IMR-90 (cell line): ENCODE data around the gene KCNA10. TPM values are rescaled to one million over a fixed set of nuclear protein-coding genes. Genes with fewer than 3 reads are reported as not detected.

Experiments
- ATAC-seq: fragments of 200-7000 bp; cut with Tn5 transposase; 2 replicates; pipeline ENCODE4 v1.9.1; 2020; ENCODE audit warnings: low read depth, mild to moderate bottlenecking, moderate library complexity
- BruUV-seq: library from RNA; stranded (reverse); fragments of 400-500 nt; replicated peaks from 2 replicates; lab custom pipeline; 2021; lab: Mats Ljungman, UMichigan
- CTCF ChIA-PET: fragments of 300-600 bp; formaldehyde crosslinking; extraction: SDS; loops from one replicate; lab custom pipeline; 2021; ENCODE audit warnings: antibody characterized with exemption; lab: Yijun Ruan, JAX
- POLR2A ChIA-PET: fragments of 300-600 bp; sonication (Branson Sonifier 250); formaldehyde crosslinking; loops from one replicate; lab custom pipeline; 2022; ENCODE audit warnings: antibody characterized with exemption; ENCODE audit not compliant: unreplicated experiment; lab: Charles Lee
- DNase-seq: peaks from one replicate; pipeline ENCODE4 v3.0.0; 2013
- H2AFZ ChIP-seq: replicated peaks from 2 replicates; pipeline ENCODE3; 2013; ENCODE audit warnings: low read length, mild to moderate bottlenecking; ENCODE audit not compliant: poor library complexity
- H2AK5ac ChIP-seq: 2 replicates; pipeline ENCODE4 v1.6.1; 2013; ENCODE audit warnings: low read depth, low read length, inconsistent platforms
- H2AK9ac ChIP-seq: replicated peaks from 2 replicates; pipeline ENCODE3; 2013; ENCODE audit warnings: mild to moderate bottlenecking, low read depth, low read length, moderate library complexity; ENCODE audit not compliant: poor library complexity
- H2BK120ac ChIP-seq: 2 replicates; pipeline ENCODE4 v1.6.1; 2013; ENCODE audit warnings: low read depth, low read length, inconsistent platforms
- H2BK15ac ChIP-seq: 3 replicates; pipeline ENCODE4 v1.6.1; 2013; ENCODE audit warnings: low read depth, low read length, inconsistent platforms
- H2BK20ac ChIP-seq: 2 replicates; pipeline ENCODE4 v1.6.1; 2013; ENCODE audit warnings: low read depth, mild to moderate bottlenecking, inconsistent platforms, low read length, moderate library complexity
- H2BK5ac ChIP-seq: 2 replicates; pipeline ENCODE4 v1.6.1; 2013; ENCODE audit warnings: mild to moderate bottlenecking, low read depth, low read length, inconsistent platforms; ENCODE audit not compliant: poor library complexity, severe bottlenecking
- H3K14ac ChIP-seq: replicated peaks from 2 replicates; pipeline ENCODE4 v1.6.1; 2013; ENCODE audit warnings: low read depth, low read length, inconsistent platforms
- H3K18ac ChIP-seq: 2 replicates; pipeline ENCODE4 v1.6.1; 2013; ENCODE audit warnings: low read depth, low read length, control low read depth
- H3K23ac ChIP-seq: 2 replicates; pipeline ENCODE4 v1.6.1; 2013; ENCODE audit warnings: low read depth, low read length, inconsistent platforms
- H3K27ac ChIP-seq: 2 replicates; pipeline ENCODE4 v1.5.1; 2013; ENCODE audit warnings: mild to moderate bottlenecking, control low read depth, low read length; ENCODE audit not compliant: insufficient read depth
- H3K27me3 ChIP-seq: 2 replicates; pipeline ENCODE4 v1.6.1; 2013; ENCODE audit warnings: low read length; ENCODE audit not compliant: control insufficient read depth, insufficient read depth
- H3K36me3 ChIP-seq: 2 replicates; pipeline ENCODE4 v1.6.1; 2013; ENCODE audit warnings: low read length, mixed read lengths; ENCODE audit not compliant: control insufficient read depth, insufficient read depth
- H3K4ac ChIP-seq: 2 replicates; pipeline ENCODE4 v1.6.1; 2013; ENCODE audit warnings: low read depth, low read length, inconsistent platforms
- H3K4me1 ChIP-seq: 2 replicates; pipeline ENCODE4 v1.6.1; 2013; ENCODE audit warnings: low read length, mixed read lengths; ENCODE audit not compliant: control insufficient read depth, insufficient read depth
- H3K4me2 ChIP-seq: 2 replicates; pipeline ENCODE4 v1.6.1; 2013; ENCODE audit warnings: low read depth, mild to moderate bottlenecking, control low read depth, low read length, moderate library complexity
- H3K4me3 ChIP-seq: 2 replicates; pipeline ENCODE4 v1.5.1; 2013; ENCODE audit warnings: low read depth, mild to moderate bottlenecking, control low read depth, low read length, moderate library complexity; ENCODE audit not compliant: insufficient read depth
- H3K56ac ChIP-seq: 2 replicates; pipeline ENCODE4 v1.6.1; 2013; ENCODE audit warnings: low read length, inconsistent platforms; ENCODE audit not compliant: insufficient read depth; ENCODE audit errors: extremely low read depth
- H3K79me1 ChIP-seq, 2 experiments: 2 replicates each; pipeline ENCODE4 v1.6.1; 2013; ENCODE audit warnings: low read length in 2 of 2, inconsistent platforms in 1 of 2, low read depth in 1 of 2
- H3K9ac ChIP-seq: 2 replicates; pipeline ENCODE4 v1.6.1; 2013; ENCODE audit warnings: low read depth, low read length, control low read depth
- H3K9me1 ChIP-seq: 2 replicates; pipeline ENCODE4 v1.6.1; 2013; ENCODE audit warnings: low read length, inconsistent platforms; ENCODE audit not compliant: insufficient read depth
- H3K9me3 ChIP-seq: 2 replicates; pipeline ENCODE4 v1.6.1; 2013; ENCODE audit warnings: low read length; ENCODE audit not compliant: control insufficient read depth, insufficient read depth
- H4K20me1 ChIP-seq: 2 replicates; pipeline ENCODE4 v1.6.1; 2013; ENCODE audit warnings: low read length, inconsistent platforms; ENCODE audit not compliant: insufficient read depth
- H4K5ac ChIP-seq: 2 replicates; pipeline ENCODE4 v1.6.1; 2013; ENCODE audit warnings: mild to moderate bottlenecking, low read depth, low read length, control low read depth
- H4K8ac ChIP-seq, 2 experiments: 2 replicates each; pipeline ENCODE4 v1.6.1; 2013; ENCODE audit warnings: low read depth in 2 of 2, low read length in 2 of 2, control low read depth in 1 of 2, inconsistent platforms in 1 of 2
- H4K91ac ChIP-seq: 2 replicates; pipeline ENCODE4 v1.6.1; 2013; ENCODE audit warnings: low read depth, low read length, inconsistent platforms; ENCODE audit not compliant: insufficient read depth
- BHLHE40 ChIP-seq: fragments of 150-350 bp; IDR thresholded peaks from 2 replicates; pipeline ENCODE4 v1.6.1; 2016; ENCODE audit warnings: mild to moderate bottlenecking, low read depth, low read length
- CHD1 ChIP-seq: IDR thresholded peaks from 2 replicates; pipeline ENCODE4 v1.6.1; 2012; ENCODE audit warnings: low read depth, low read length, improper control_type of control experiment
- ELK1 ChIP-seq: fragments of 150-350 bp; IDR thresholded peaks from 2 replicates; pipeline ENCODE4 v1.6.1; 2016; ENCODE audit warnings: low read depth, mild to moderate bottlenecking, low read length, moderate library complexity, borderline replicate concordance
- MAFK ChIP-seq: IDR thresholded peaks from 2 replicates; pipeline ENCODE4 v1.6.1; 2012; ENCODE audit warnings: low read depth, low read length, improper control_type of control experiment
- MXI1 ChIP-seq: IDR thresholded peaks from 2 replicates; pipeline ENCODE4 v1.6.1; 2012; ENCODE audit warnings: low read depth, mild to moderate bottlenecking, low read length, moderate library complexity, borderline replicate concordance
- NFE2L2 ChIP-seq: fragments of 150-350 bp; IDR thresholded peaks from 2 replicates; pipeline ENCODE4 v1.6.1; 2016; ENCODE audit warnings: low read depth, mild to moderate bottlenecking, low read length
- POLR2A ChIP-seq: IDR thresholded peaks from 2 replicates; pipeline ENCODE4 v1.6.1; 2012; ENCODE audit warnings: mild to moderate bottlenecking, low read depth, low read length
- RAD21 ChIP-seq: IDR thresholded peaks from 2 replicates; pipeline ENCODE4 v1.6.1; 2012; ENCODE audit warnings: low read length, improper control_type of control experiment
- RCOR1 ChIP-seq: IDR thresholded peaks from 2 replicates; pipeline ENCODE4 v1.6.1; 2012; ENCODE audit warnings: mild to moderate bottlenecking, low read length, improper control_type of control experiment; ENCODE audit not compliant: insufficient replicate concordance
- RFX5 ChIP-seq: IDR thresholded peaks from 2 replicates; pipeline ENCODE4 v1.8.0; 2012; ENCODE audit warnings: low read depth, mild to moderate bottlenecking, low read length, moderate library complexity
- SMC3 ChIP-seq: fragments of 150-350 bp; IDR thresholded peaks from 2 replicates; pipeline ENCODE4 v1.6.1; 2016; ENCODE audit warnings: low read depth, mild to moderate bottlenecking, antibody characterized with exemption, low read length, moderate library complexity
- WGBS, 2 experiments: methylation state at CpG; one replicate each; pipeline versions ENCODE4 v1.1.5 to v1.1.7; 2013; ENCODE audit warnings: missing lambda C conversion rate in 2 of 2; ENCODE audit not compliant: insufficient read length in 1 of 2; ENCODE audit errors: extremely low coverage in 2 of 2; 5-methylcytosine and 5-hydroxymethylcytosine counted together
- dilution Hi-C: fragments of 300-500 bp; cut with HindIII; formaldehyde crosslinking; loops from one replicate; pipeline ENCODE4 v1.14.3; 2018; ENCODE audit warnings: low sequenced_read_pairs; ENCODE audit not compliant: unreplicated experiment
- in situ Hi-C: fragments of 300-500 bp; cut with MboI; formaldehyde crosslinking; loops from 3 replicates; pipeline ENCODE4 v1.14.3; 2019; ENCODE audit warnings: low sequenced_read_pairs, inconsistent platforms, mixed read lengths
- intact Hi-C: fragments of 100-400 bp; cut with micrococcal nuclease; formaldehyde crosslinking; loops from 2 replicates; pipeline ENCODE4 v1.10.0; 2022
- polyA plus RNA-seq, 3 experiments: library from polyadenylated mRNA; depleted of rRNA; stranded (reverse); fragments of >200 nt; gene quantifications; 2 replicates each; pipeline ENCODE4 v1.2.3, GENCODE V29; 2012; ENCODE audit warnings: low replicate concordance in 1 of 3
- total RNA-seq: library from RNA; depleted of rRNA; stranded (reverse); fragments of >200 nt; gene quantifications from 2 replicates; pipeline ENCODE4 v1.2.3, GENCODE V29; 2012
- TF ChIP-seq, protein P1 (sequence below): conservative IDR thresholded peaks from 2 replicates; pipeline ENCODE4 v1.5.1; 2012; ENCODE audit warnings: mild to moderate bottlenecking, low read depth, low read length, improper control_type of control experiment
- TF ChIP-seq, protein P2 (sequence below): fragments of 150-350 bp; IDR thresholded peaks from 2 replicates; pipeline ENCODE4 v1.6.1; 2017; ENCODE audit warnings: mild to moderate bottlenecking, antibody characterized with exemption, low read length, low read depth

Gene KCNA10
- total and polyA plus RNA-seq, 2 of the 4 experiments (the other 2 are of a cell fraction) = not detected

GRCh38 chr1:110525249-110525595, 6.2 kb upstream of the KCNA10 start:
- TF ChIP-seq, protein P1, sequence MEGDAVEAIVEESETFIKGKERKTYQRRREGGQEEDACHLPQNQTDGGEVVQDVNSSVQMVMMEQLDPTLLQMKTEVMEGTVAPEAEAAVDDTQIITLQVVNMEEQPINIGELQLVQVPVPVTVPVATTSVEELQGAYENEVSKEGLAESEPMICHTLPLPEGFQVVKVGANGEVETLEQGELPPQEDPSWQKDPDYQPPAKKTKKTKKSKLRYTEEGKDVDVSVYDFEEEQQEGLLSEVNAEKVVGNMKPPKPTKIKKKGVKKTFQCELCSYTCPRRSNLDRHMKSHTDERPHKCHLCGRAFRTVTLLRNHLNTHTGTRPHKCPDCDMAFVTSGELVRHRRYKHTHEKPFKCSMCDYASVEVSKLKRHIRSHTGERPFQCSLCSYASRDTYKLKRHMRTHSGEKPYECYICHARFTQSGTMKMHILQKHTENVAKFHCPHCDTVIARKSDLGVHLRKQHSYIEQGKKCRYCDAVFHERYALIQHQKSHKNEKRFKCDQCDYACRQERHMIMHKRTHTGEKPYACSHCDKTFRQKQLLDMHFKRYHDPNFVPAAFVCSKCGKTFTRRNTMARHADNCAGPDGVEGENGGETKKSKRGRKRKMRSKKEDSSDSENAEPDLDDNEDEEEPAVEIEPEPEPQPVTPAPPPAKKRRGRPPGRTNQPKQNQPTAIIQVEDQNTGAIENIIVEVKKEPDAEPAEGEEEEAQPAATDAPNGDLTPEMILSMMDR = no peak
- TF ChIP-seq MAFK (no peak), RAD21 (no peak), POLR2A (no peak), ELK1 (no peak), BHLHE40 (no peak), SMC3 (no peak), MXI1 (no peak), RFX5 (no peak), NFE2L2 (no peak), CHD1 (no peak), RCOR1 (no peak)
- TF ChIP-seq, protein P2, sequence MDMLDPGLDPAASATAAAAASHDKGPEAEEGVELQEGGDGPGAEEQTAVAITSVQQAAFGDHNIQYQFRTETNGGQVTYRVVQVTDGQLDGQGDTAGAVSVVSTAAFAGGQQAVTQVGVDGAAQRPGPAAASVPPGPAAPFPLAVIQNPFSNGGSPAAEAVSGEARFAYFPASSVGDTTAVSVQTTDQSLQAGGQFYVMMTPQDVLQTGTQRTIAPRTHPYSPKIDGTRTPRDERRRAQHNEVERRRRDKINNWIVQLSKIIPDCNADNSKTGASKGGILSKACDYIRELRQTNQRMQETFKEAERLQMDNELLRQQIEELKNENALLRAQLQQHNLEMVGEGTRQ = no peak
- POLR2A ChIA-PET = no interaction called here
- Histone ChIP-seq H2BK15ac (no peak overlapping the region), H3K4me1 (no peaks in the 10 kb centered on the region), H3K36me3 (no peaks in the 10 kb centered on the region), H3K9me1 (no peaks in the 10 kb centered on the region), H3K56ac (no peak overlapping the region), H3K9ac (no peak overlapping the region), H2BK5ac (no peak overlapping the region), H3K27me3 (peaks cover 40% of the 10 kb centered on the region), H2AK9ac (no peak overlapping the region), H4K20me1 (no peaks in the 10 kb centered on the region), H4K91ac (no peak overlapping the region), H3K4ac (no peak overlapping the region), H3K23ac (no peak overlapping the region), H3K79me1 (no peaks in the 10 kb centered on the region), H2AFZ (peak overlapping the region; percentile 50), H2BK120ac (no peak overlapping the region), H2BK20ac (no peak overlapping the region), H3K4me2 (no peak overlapping the region), H3K4me3 (no peak overlapping the region), H2AK5ac (no peak overlapping the region), H3K18ac (no peak overlapping the region), H4K8ac (no peak overlapping the region), H3K9me3 (no peaks in the 10 kb centered on the region), H3K27ac (no peak overlapping the region), H3K14ac (no peak overlapping the region), H4K5ac (no peak overlapping the region)
- DNase-seq (no peak), ATAC-seq (no peak)
- intact Hi-C loops (loop anchor here (2.0 kb wide), 2 partner anchors 242 to 258 kb away; no protein-coding TSS in a partner anchor), in situ Hi-C loops (loop anchor here (10.0 kb wide), 1 partner anchor 250 kb away; no protein-coding TSS in a partner anchor), dilution Hi-C loops (no loop called here)
- no TSS peak for BruUV-seq
- 82% methylated on average over 3 of the region's 6 CpGs; no CpG with 5 or more reads in 1 of the 2 experiments for WGBS, 2 experiments
- CTCF ChIA-PET = no interaction called here
